CD4-positive, alpha-beta memory T cell (primary cell): ENCODE measurements around the gene PACRG. TPM values are rescaled to one million over a fixed set of nuclear protein-coding genes. Genes with fewer than 3 reads are reported as not detected.

Experiments
- CTCF ChIA-PET: fragments of 350-600 bp; sonication (Branson Sonifier 250); formaldehyde crosslinking; loops from one replicate; lab custom pipeline; 2021; ENCODE audit warnings: inconsistent platforms; ENCODE audit not compliant: partially characterized antibody; lab: Charles Lee
- POLR2A ChIA-PET: fragments of 350-600 bp; sonication (Branson Sonifier 250); formaldehyde crosslinking; loops from one replicate; lab custom pipeline; 2021; ENCODE audit not compliant: partially characterized antibody; lab: Charles Lee
- DNase-seq, 5 donors: peaks; one replicate each; pipeline versions ENCODE4 v3.0.0 to v3.0.0-alpha.2; 2020 to 2022; ENCODE audit warnings: mixed read lengths in 1 of 5
- H3K27ac ChIP-seq: one replicate; pipeline ENCODE4 v1.7.0; 2013; ENCODE audit warnings: low read depth, low read length
- H3K27me3 ChIP-seq: 2 replicates; pipeline ENCODE4 v1.7.0; 2013; ENCODE audit warnings: mild to moderate bottlenecking, low read length, moderate library complexity; ENCODE audit not compliant: insufficient read depth
- H3K36me3 ChIP-seq: 2 replicates; pipeline ENCODE4 v1.7.0; 2013; ENCODE audit warnings: mild to moderate bottlenecking, low read length, moderate library complexity; ENCODE audit not compliant: insufficient read depth
- H3K4me1 ChIP-seq: 2 replicates; pipeline ENCODE4 v1.7.0; 2013; ENCODE audit warnings: mild to moderate bottlenecking, low read length, moderate library complexity; ENCODE audit not compliant: insufficient read depth
- H3K4me3 ChIP-seq, 2 donors: one replicate each; pipeline ENCODE4 v1.7.0; 2013; ENCODE audit warnings: low read length in 2 of 2, mild to moderate bottlenecking in 1 of 2
- H3K9me3 ChIP-seq, 2 donors: one replicate each; pipeline ENCODE4 v1.7.0; 2013; ENCODE audit warnings: low read length in 2 of 2, control low read depth in 1 of 2; ENCODE audit not compliant: control insufficient read depth in 1 of 2
- H3K27ac Mint-ChIP-seq, 7 donors: one replicate each; pipeline ENCODE4 v1.8.0; 2020 to 2021; ENCODE audit warnings: mixed read lengths in 7 of 7, mild to moderate bottlenecking in 6 of 7, inconsistent platforms in 3 of 7, moderate library complexity in 3 of 7
- H3K27me3 Mint-ChIP-seq, 2 donors: one replicate each; pipeline ENCODE4 v1.8.0; 2020 to 2021; ENCODE audit warnings: mixed read lengths in 2 of 2
- H3K36me3 Mint-ChIP-seq, 2 donors: one replicate each; pipeline ENCODE4 v1.8.0; 2020 to 2021; ENCODE audit warnings: mixed read lengths in 2 of 2, inconsistent platforms in 1 of 2, mild to moderate bottlenecking in 1 of 2
- H3K4me1 Mint-ChIP-seq, 4 donors: one replicate each; pipeline ENCODE4 v1.8.0; 2020 to 2021; ENCODE audit warnings: mixed read lengths in 4 of 4, mild to moderate bottlenecking in 1 of 4
- H3K4me3 Mint-ChIP-seq, 8 donors: one replicate each; pipeline ENCODE4 v1.8.0; 2020 to 2021; ENCODE audit warnings: mixed read lengths in 8 of 8, mild to moderate bottlenecking in 7 of 8, moderate library complexity in 6 of 8, inconsistent platforms in 3 of 8
- H3K9me3 Mint-ChIP-seq, 8 donors: one replicate each; pipeline ENCODE4 v1.8.0; 2020 to 2021; ENCODE audit warnings: mixed read lengths in 8 of 8, mild to moderate bottlenecking in 5 of 8, inconsistent platforms in 3 of 8, moderate library complexity in 1 of 8
- intact Hi-C: fragments of 100-400 bp; cut with micrococcal nuclease; formaldehyde crosslinking; loops from one replicate; pipeline ENCODE4 v1.15.1; 2023
- polyA plus RNA-seq, 2 donors: library from polyadenylated mRNA; unstranded; fragments of 300-500 nt; fragmentation: Illumina TruSeq; gene quantifications; one replicate each; pipeline ENCODE4 v1.2.3, GENCODE V29; 2021
- total RNA-seq, 2 experiments: library from RNA; stranded (reverse); gene quantifications; one replicate each; pipeline ENCODE4 v1.2.3, GENCODE V29; 2021

Gene PACRG
- total and polyA plus RNA-seq, 4 experiments from 2014 or later = 0.21 to 1.5 (median 0.81) TPM; not detected in 1

- Histone ChIP-seq H3K27ac (no peak overlapping the region), H3K27me3 (no peaks in the 10 kb centered on the region), H3K4me3 (no peak overlapping the region), H3K9me3 (no peaks in the 10 kb centered on the region), H3K36me3 (no peaks in the 10 kb centered on the region), H3K4me1 (no peaks in the 10 kb centered on the region)
- POLR2A ChIA-PET = no interaction called here
- Mint-ChIP-seq H3K4me1 (no peaks in the 10 kb centered on the region), H3K9me3 (peaks cover 0 to 4% (median 0%) of the 10 kb centered on the region in 8 donors), H3K36me3 (no peaks in the 10 kb centered on the region), H3K4me3 (no peak overlapping the region), H3K27me3 (peaks cover 2% of the 10 kb centered on the region in 2 donors), H3K27ac (no peak overlapping the region)
- intact Hi-C loops = no loop called here
- DNase-seq = no peak
- CTCF ChIA-PET = interaction anchor here (0.6 kb wide), 1 partner anchor 367 kb away, joined by 4 read pairs; no protein-coding TSS in a partner anchor
Measured at GRCh38 chr6:163133017-163133416, 405.2 kb downstream of the PACRG start.

- no peak for DNase-seq
- Histone ChIP-seq H3K4me3 (no peak overlapping the region), H3K4me1 (no peaks in the 10 kb centered on the region), H3K27ac (no peak overlapping the region), H3K27me3 (no peaks in the 10 kb centered on the region), H3K36me3 (no peaks in the 10 kb centered on the region), H3K9me3 (no peaks in the 10 kb centered on the region)
- H3K27me3 Mint-ChIP-seq = peaks cover 2% of the 10 kb centered on the region in 2 donors
- H3K4me3 Mint-ChIP-seq = no peak overlapping the region
- ChIA-PET CTCF (no interaction called here), POLR2A (no interaction called here)
- no peak overlapping the region for H3K27ac Mint-ChIP-seq
- no peaks in the 10 kb centered on the region for H3K4me1 Mint-ChIP-seq
- no peaks in the 10 kb centered on the region for H3K36me3 Mint-ChIP-seq
- H3K9me3 Mint-ChIP-seq = peaks cover 0 to 4% (median 0%) of the 10 kb centered on the region in 8 donors
- intact Hi-C loops = no loop called here
Measured at GRCh38 chr6:163133691-163134090, 405.9 kb downstream of the PACRG start.

- Mint-ChIP-seq H3K9me3 (peaks cover 0 to 4% (median 0%) of the 10 kb centered on the region in 8 donors), H3K27me3 (peaks cover 2% of the 10 kb centered on the region in 2 donors), H3K36me3 (no peaks in the 10 kb centered on the region), H3K4me1 (no peaks in the 10 kb centered on the region), H3K27ac (no peak overlapping the region), H3K4me3 (no peak overlapping the region)
- Histone ChIP-seq H3K27me3 (no peaks in the 10 kb centered on the region), H3K9me3 (no peaks in the 10 kb centered on the region), H3K27ac (no peak overlapping the region), H3K4me3 (no peak overlapping the region), H3K4me1 (no peaks in the 10 kb centered on the region), H3K36me3 (no peaks in the 10 kb centered on the region)
- intact Hi-C loops = no loop called here
- no peak for DNase-seq
- ChIA-PET POLR2A (no interaction called here), CTCF (no interaction called here)
Measured at GRCh38 chr6:163136681-163137397, 409.1 kb downstream of the PACRG start.

- ChIA-PET POLR2A (no interaction called here), CTCF (no interaction called here)
- intact Hi-C loops = no loop called here
- Histone ChIP-seq H3K27ac (no peak overlapping the region), H3K27me3 (no peaks in the 10 kb centered on the region), H3K4me1 (no peaks in the 10 kb centered on the region), H3K4me3 (no peak overlapping the region), H3K9me3 (no peaks in the 10 kb centered on the region), H3K36me3 (no peaks in the 10 kb centered on the region)
- Mint-ChIP-seq H3K36me3 (no peaks in the 10 kb centered on the region), H3K27me3 (peaks cover 2% of the 10 kb centered on the region in 2 donors), H3K27ac (no peak overlapping the region), H3K4me3 (no peak overlapping the region), H3K4me1 (no peaks in the 10 kb centered on the region), H3K9me3 (peaks cover 0 to 4% (median 0%) of the 10 kb centered on the region in 8 donors)
- no peak for DNase-seq
Measured at GRCh38 chr6:163137398-163137881, 409.7 kb downstream of the PACRG start.

- POLR2A ChIA-PET = no interaction called here
- peaks cover 0 to 2% (median 0%) of the 10 kb centered on the region in 8 donors for H3K9me3 Mint-ChIP-seq
- no peak overlapping the region for H3K4me3 Mint-ChIP-seq
- no peaks in the 10 kb centered on the region for H3K4me1 Mint-ChIP-seq
- no peak overlapping the region for H3K27ac Mint-ChIP-seq
- no peak overlapping the region for H3K27ac ChIP-seq
- CTCF ChIA-PET = no interaction called here
- DNase-seq = no peak
- H3K4me3 ChIP-seq = no peak overlapping the region
- H3K9me3 ChIP-seq = no peaks in the 10 kb centered on the region
- intact Hi-C loops = no loop called here
- peaks cover 7 to 9% of the 10 kb centered on the region in 2 donors for H3K27me3 Mint-ChIP-seq
- H3K36me3 Mint-ChIP-seq = no peaks in the 10 kb centered on the region
- no peaks in the 10 kb centered on the region for H3K27me3 ChIP-seq
- no peaks in the 10 kb centered on the region for H3K4me1 ChIP-seq
- H3K36me3 ChIP-seq = no peaks in the 10 kb centered on the region
Measured at GRCh38 chr6:163146036-163146435, 418.3 kb downstream of the PACRG start.

- Mint-ChIP-seq H3K4me3 (no peak overlapping the region), H3K36me3 (no peaks in the 10 kb centered on the region), H3K4me1 (no peaks in the 10 kb centered on the region), H3K9me3 (peaks cover 0 to 2% (median 0%) of the 10 kb centered on the region in 8 donors), H3K27me3 (peaks cover 9 to 10% of the 10 kb centered on the region in 2 donors), H3K27ac (no peak overlapping the region)
- no peaks in the 10 kb centered on the region for H3K27me3 ChIP-seq
- H3K4me1 ChIP-seq = no peaks in the 10 kb centered on the region
- H3K9me3 ChIP-seq = no peaks in the 10 kb centered on the region
- H3K4me3 ChIP-seq = no peak overlapping the region
- no peak for DNase-seq
- H3K36me3 ChIP-seq = no peaks in the 10 kb centered on the region
- POLR2A ChIA-PET = no interaction called here
- H3K27ac ChIP-seq = no peak overlapping the region
- CTCF ChIA-PET = no interaction called here
- intact Hi-C loops = no loop called here
Measured at GRCh38 chr6:163147994-163148393, 420.2 kb downstream of the PACRG start.

GRCh38 chr6:163148451-163149278, 420.9 kb downstream of the PACRG start:
- POLR2A ChIA-PET = no interaction called here
- peaks cover 0 to 2% (median 0%) of the 10 kb centered on the region in 8 donors for H3K9me3 Mint-ChIP-seq

More at GRCh38 chr6:163148451-163149278, 420.9 kb downstream of the PACRG start:
- no peak overlapping the region for H3K27ac Mint-ChIP-seq
- H3K4me3 Mint-ChIP-seq = no peak overlapping the region
- peaks cover 10% of the 10 kb centered on the region in 2 donors for H3K27me3 Mint-ChIP-seq
- no peaks in the 10 kb centered on the region for H3K36me3 Mint-ChIP-seq
- Histone ChIP-seq H3K27me3 (no peaks in the 10 kb centered on the region), H3K27ac (no peak overlapping the region), H3K36me3 (no peaks in the 10 kb centered on the region), H3K4me3 (no peak overlapping the region), H3K4me1 (no peaks in the 10 kb centered on the region), H3K9me3 (no peaks in the 10 kb centered on the region)
- no peaks in the 10 kb centered on the region for H3K4me1 Mint-ChIP-seq
- CTCF ChIA-PET = no interaction called here
- DNase-seq = no peak
- intact Hi-C loops = no loop called here
